HUES48 (cell line): ENCODE data around the gene ATG14.
A peak's percentile ranks its signal among the peaks of the same experiment; 100 is the strongest.
"Not testable (repeated sequence)": the region's sequence is repeated elsewhere in the genome, so short reads cannot be mapped to it uniquely, and the experiment has no call there.

Experiments
- H3K27ac ChIP-seq: one replicate; pipeline ENCODE4 v1.7.0; 2013; ENCODE audit warnings: low read depth, low read length, inconsistent platforms
- H3K27me3 ChIP-seq: 2 replicates; pipeline ENCODE4 v1.6.1; 2013; ENCODE audit warnings: mild to moderate bottlenecking, low read length; ENCODE audit not compliant: control insufficient read depth, insufficient read depth
- H3K36me3 ChIP-seq: 2 replicates; pipeline ENCODE4 v1.6.1; 2013; ENCODE audit warnings: low read length; ENCODE audit not compliant: control insufficient read depth, insufficient read depth
- H3K4me1 ChIP-seq: 2 replicates; pipeline ENCODE4 v1.6.1; 2013; ENCODE audit warnings: mild to moderate bottlenecking, low read length; ENCODE audit not compliant: control insufficient read depth, insufficient read depth
- H3K4me3 ChIP-seq: 2 replicates; pipeline ENCODE4 v1.5.1; 2013; ENCODE audit warnings: mild to moderate bottlenecking, low read depth, low read length
- H3K9ac ChIP-seq: 2 replicates; pipeline ENCODE4 v1.6.1; 2013; ENCODE audit warnings: mild to moderate bottlenecking, low read depth, low read length, moderate library complexity
- H3K9me3 ChIP-seq: 2 replicates; pipeline ENCODE4 v1.6.1; 2013; ENCODE audit warnings: low read length; ENCODE audit not compliant: control insufficient read depth, insufficient read depth

The ATG14 gene

DNA sequence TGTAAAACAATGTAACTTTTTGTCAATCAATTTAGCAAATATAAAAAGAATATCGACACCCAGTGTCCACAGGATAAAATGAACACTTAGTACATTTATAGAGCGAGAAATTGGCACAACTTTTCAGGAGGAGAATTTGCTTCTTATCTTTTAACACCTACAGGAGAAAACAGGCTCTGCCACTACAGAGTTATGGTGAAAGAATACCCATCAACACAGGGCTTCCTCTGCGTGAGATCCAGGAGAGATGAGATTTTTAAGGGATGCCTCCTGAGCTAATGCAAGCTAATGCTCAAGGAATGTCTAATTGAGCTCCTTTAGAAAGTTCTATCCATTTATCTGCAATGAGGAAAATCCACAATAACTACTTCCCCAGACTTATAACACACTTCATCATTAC lies 21.0 kb upstream of the ATG14 start:
- Histone ChIP-seq H3K36me3 (no peaks in the 10 kb centered on the region), H3K4me1 (peaks cover 19% of the 10 kb centered on the region), H3K9me3 (no peaks in the 10 kb centered on the region), H3K27ac (no peak overlapping the region), H3K9ac (no peak overlapping the region), H3K4me3 (no peak overlapping the region), H3K27me3 (no peaks in the 10 kb centered on the region)

DNA sequence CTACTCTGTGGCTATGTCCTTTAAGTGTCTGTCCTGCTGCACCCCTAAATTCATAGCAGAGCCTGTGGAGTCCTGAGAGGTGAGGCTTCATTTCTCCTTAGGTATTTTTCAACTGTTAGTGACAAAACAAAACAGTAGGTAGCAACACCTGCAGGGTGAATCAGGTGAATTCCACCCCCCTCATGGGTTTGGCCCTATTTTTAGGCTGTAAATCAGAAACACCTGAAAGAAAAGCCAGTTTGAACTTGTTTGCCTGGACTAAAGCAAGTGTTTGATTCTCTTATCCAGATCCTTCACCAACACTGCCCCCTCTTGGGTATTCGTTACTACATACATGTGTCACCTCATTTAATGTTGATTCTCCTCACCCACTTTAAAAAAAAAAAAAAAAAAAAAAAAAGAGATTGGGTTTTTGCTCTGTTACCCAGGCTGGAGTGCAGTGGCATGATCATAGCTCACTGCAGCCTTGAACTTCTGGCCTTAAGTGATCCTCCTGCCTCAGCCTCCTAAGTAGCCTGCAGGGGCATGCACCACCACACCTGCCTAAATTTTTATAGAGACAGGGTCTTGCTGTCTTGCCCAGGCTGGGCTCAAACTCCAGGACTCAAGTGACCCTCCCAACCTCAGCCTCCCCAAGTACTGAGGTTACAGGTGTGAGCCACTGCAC lies 18.5 kb upstream of the ATG14 start:
- H3K27me3 ChIP-seq, result no peaks in the 10 kb centered on the region
- peaks cover 19% of the 10 kb centered on the region for H3K4me1 ChIP-seq
- no peaks in the 10 kb centered on the region for H3K9me3 ChIP-seq
- H3K36me3 ChIP-seq, result no peaks in the 10 kb centered on the region
- H3K9ac ChIP-seq, result peak overlapping the region; percentile 26
- no peak overlapping the region for H3K27ac ChIP-seq
- H3K4me3 ChIP-seq, result no peak overlapping the region

DNA sequence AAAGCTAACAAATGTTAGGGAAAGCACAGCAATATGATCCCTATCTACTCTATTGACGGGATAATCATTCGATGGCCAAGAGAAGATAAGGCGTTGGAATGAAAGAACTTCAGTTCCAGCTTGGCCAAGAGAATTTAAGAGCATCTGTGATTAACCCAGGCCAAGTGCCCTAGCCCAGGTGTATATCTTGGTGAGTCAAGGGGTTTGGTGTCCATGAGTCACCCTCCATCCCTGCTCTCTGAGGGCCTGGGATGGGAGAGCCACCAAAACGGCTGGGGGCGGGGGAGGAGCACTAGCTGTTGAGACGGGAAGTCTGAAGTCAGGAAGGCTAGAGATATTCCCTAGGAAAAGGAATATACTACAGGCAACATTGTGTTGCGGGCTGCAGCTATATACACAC lies 15.8 kb upstream of the ATG14 start:
- H3K27me3 ChIP-seq, result no peaks in the 10 kb centered on the region
- H3K36me3 ChIP-seq, result no peaks in the 10 kb centered on the region
- H3K27ac ChIP-seq, result no peak overlapping the region
- H3K9ac ChIP-seq, result no peak overlapping the region
- no peak overlapping the region for H3K4me3 ChIP-seq
- peaks cover 12% of the 10 kb centered on the region for H3K4me1 ChIP-seq
- no peaks in the 10 kb centered on the region for H3K9me3 ChIP-seq

DNA sequence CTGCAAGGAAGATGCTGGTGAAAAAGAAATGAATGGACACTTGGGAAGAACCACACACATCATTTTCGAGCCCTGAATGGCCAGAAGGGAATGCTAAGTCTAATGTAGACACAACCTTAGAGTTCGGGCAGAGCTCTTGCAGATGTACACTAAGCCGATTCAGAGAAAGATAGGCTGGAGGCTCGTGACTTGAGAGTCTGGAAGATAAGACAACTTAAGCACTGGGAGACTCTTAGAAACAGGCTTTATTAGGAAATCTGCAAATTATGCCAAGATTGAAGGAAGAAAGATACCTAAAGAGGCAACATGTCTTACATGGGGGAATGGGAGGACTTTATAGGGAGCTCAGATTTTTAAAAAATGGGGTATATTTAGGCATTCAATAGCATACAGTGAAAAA lies 15.3 kb upstream of the ATG14 start:
- H3K4me1 ChIP-seq, result peaks cover 12% of the 10 kb centered on the region
- H3K4me3 ChIP-seq, result no peak overlapping the region
- no peak overlapping the region for H3K27ac ChIP-seq
- no peak overlapping the region for H3K9ac ChIP-seq
- H3K36me3 ChIP-seq, result no peaks in the 10 kb centered on the region
- no peaks in the 10 kb centered on the region for H3K27me3 ChIP-seq
- H3K9me3 ChIP-seq, result no peaks in the 10 kb centered on the region

DNA sequence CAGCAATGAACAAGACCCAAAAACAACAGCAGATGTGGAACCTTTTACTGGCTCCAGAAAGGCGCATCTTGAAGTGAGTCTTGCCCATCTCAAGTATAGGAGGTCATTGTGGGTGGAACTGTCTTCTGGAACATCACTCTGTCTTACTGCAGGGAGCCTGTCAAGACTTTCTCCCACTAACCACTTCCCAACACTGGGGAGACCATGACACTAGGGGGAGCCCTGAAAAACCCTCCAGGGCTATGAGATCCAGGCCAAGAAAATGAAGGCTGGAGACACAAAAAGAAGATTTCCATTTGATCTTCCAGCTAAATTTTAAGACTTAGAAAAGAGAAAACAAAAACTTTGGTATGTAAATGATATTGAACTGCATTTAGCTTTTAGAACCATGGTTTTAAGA lies 13.5 kb upstream of the ATG14 start:
- no peaks in the 10 kb centered on the region for H3K27me3 ChIP-seq
- no peak overlapping the region for H3K4me3 ChIP-seq
- H3K9ac ChIP-seq, result no peak overlapping the region
- H3K9me3 ChIP-seq, result no peaks in the 10 kb centered on the region
- H3K4me1 ChIP-seq, result peaks cover 12% of the 10 kb centered on the region
- no peaks in the 10 kb centered on the region for H3K36me3 ChIP-seq
- H3K27ac ChIP-seq, result no peak overlapping the region

DNA sequence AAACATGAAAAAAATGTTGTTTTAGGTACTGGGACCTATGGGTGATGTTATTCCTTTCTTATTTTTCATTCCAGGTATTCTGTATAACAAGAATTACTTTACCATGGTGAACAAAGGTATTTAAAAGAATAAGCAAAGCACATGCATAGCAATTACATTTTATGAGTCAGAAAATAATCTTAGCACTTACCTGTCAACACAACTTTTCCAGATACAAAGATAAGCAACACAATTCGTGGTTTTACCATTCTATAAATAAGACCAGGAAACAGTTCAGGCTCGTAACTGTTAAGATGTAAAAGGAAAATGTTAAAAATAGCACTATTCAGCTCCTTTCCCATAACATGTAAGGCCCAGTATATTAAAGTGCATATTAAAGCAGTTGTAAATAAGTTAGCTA lies 12.3 kb upstream of the ATG14 start:
- H3K4me1 ChIP-seq, result peaks cover 2% of the 10 kb centered on the region
- H3K27ac ChIP-seq, result no peak overlapping the region
- no peaks in the 10 kb centered on the region for H3K9me3 ChIP-seq
- no peaks in the 10 kb centered on the region for H3K36me3 ChIP-seq
- no peak overlapping the region for H3K4me3 ChIP-seq
- H3K27me3 ChIP-seq, result no peaks in the 10 kb centered on the region
- no peak overlapping the region for H3K9ac ChIP-seq

DNA sequence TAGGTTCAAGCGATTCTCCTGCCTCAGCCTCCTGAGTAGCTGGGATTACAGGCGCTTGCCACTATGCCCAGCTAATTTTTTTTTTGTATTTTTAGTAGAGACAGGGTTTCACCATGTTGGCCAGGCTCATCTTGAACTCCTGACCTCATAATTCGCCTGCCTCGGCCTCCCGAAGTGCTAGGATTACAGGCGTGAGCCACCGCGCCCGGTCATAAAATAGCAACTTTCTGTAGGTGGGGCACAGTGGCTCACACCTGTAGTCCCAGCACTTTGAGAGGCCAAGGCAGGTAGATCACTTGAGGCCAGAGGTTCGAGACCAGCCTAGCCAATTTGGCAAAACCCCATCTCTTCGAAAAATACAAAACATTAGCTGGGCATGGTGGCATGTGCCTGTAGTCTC lies 10.7 kb upstream of the ATG14 start:
- not testable (repeated sequence) for H3K27me3 ChIP-seq, H3K27ac ChIP-seq, H3K9ac ChIP-seq, H3K4me3 ChIP-seq, H3K4me1 ChIP-seq, H3K36me3 ChIP-seq, H3K9me3 ChIP-seq

DNA sequence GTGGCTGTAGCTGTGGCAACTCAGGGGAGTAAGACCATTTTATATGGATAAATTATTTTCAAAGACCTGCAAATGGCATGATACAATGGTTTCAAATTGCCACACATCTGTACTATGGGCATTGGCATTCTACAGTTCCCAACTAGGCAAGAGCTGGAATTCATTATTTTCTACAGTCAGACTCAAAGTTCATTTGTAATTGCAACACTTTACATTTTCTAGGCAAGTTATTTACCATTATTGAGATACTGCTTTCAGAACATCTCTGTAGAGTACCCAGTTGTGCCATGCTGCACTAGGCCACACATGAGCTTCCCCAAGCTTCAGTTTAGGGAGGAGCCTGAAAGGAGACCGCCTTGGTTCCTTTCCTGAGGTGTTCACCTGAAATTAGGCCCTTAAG lies 8.0 kb upstream of the ATG14 start:
- no peak overlapping the region for H3K4me3 ChIP-seq
- H3K27ac ChIP-seq, result no peak overlapping the region
- H3K27me3 ChIP-seq, result no peaks in the 10 kb centered on the region
- H3K4me1 ChIP-seq, result no peaks in the 10 kb centered on the region
- H3K9ac ChIP-seq, result no peak overlapping the region
- H3K36me3 ChIP-seq, result no peaks in the 10 kb centered on the region
- H3K9me3 ChIP-seq, result no peaks in the 10 kb centered on the region

DNA sequence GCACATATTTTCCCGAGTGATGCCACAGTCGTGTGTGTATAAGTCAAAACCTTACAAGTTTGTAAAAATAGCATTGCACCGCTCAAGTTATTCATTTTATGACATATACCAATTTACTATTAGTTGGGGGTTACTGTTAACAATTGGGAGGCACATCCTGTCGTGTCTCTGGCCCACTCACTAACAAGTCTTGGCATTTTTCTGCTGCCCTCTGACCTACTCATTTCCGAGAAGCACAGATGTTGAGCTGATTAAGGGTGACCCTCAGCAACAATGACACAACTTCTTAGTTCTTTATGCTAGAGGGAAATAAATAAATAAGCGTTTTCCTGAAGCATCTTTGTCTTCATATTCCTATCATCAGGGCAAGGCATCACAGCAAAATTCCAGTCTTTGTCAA lies 6.8 kb upstream of the ATG14 start:
- Histone ChIP-seq H3K4me3 (no peak overlapping the region), H3K9ac (no peak overlapping the region), H3K27me3 (no peaks in the 10 kb centered on the region), H3K4me1 (no peaks in the 10 kb centered on the region), H3K9me3 (no peaks in the 10 kb centered on the region), H3K36me3 (no peaks in the 10 kb centered on the region), H3K27ac (no peak overlapping the region)

DNA sequence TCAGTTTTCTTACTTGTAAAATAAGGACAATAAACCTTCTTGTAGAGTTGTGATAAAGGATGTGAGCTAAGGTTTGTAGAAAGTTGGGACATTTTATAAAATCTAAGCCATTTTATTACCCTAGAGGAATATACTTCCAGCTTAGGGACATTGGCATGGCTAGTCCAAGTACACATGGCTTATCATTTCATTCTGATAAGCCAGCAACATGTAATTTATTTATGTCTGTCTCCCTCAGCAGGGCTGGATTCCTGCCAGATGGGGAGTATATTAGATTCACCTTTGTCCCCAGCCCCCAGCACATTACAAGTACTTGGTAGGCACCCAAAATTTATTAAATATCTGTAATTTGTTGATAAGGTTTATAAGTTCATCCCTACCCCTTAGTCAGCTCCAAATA lies 6.3 kb upstream of the ATG14 start:
- Histone ChIP-seq H3K36me3 (no peaks in the 10 kb centered on the region), H3K4me3 (no peak overlapping the region), H3K4me1 (no peaks in the 10 kb centered on the region), H3K9me3 (no peaks in the 10 kb centered on the region), H3K27ac (no peak overlapping the region), H3K9ac (no peak overlapping the region), H3K27me3 (no peaks in the 10 kb centered on the region)

DNA sequence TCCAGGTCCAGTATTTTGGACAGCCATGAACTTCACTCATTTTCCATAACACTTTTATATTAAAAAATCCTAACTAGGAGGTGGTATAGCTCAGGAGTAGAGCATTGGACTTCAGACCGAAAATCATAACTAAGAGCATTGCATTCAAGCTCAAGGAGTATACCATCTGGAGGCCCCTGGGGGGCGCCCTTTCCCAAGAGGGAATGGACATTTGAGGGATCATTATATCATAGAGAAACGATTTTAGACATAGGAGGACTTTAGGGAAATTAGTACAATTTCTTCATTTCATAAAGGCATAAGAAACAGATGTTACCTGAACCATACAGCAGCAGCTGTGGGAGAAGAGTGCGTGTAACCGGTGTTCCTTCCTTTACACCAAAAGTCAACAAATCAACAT lies 5.2 kb upstream of the ATG14 start:
- H3K27ac ChIP-seq, result no peak overlapping the region
- H3K4me1 ChIP-seq, result 0 out of 2 replicates have a peak, but pooled peaks cover 7% of the 10 kb centered on the region
- H3K27me3 ChIP-seq, result no peaks in the 10 kb centered on the region
- H3K9me3 ChIP-seq, result no peaks in the 10 kb centered on the region
- no peak overlapping the region for H3K9ac ChIP-seq
- no peak overlapping the region for H3K4me3 ChIP-seq
- no peaks in the 10 kb centered on the region for H3K36me3 ChIP-seq

DNA sequence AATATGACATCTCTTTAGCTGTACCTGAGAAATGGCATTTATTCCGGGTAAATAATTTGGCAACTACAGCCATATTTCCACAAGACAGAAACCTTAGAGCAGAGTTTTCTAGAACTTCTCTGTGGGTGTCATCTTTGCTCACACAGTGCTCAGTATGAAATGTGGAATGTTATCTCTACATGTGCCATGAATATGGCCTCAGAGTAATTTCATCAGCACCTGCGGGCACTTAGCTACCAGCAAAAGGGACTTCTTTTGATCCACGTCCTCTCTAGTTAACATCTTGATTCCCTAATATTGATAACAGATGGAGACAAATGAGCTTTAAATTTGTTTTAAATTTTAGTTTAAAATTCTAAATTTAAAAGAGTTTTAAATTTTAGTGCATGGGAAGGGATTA lies 2.9 kb upstream of the ATG14 start:
- Histone ChIP-seq H3K27me3 (no peaks in the 10 kb centered on the region), H3K27ac (no peak overlapping the region), H3K9me3 (no peaks in the 10 kb centered on the region), H3K9ac (no peak overlapping the region), H3K4me1 (peaks cover 18% of the 10 kb centered on the region; the same call in 1 of the 2 replicates), H3K36me3 (no peaks in the 10 kb centered on the region), H3K4me3 (no peak overlapping the region)
